NCI-H2029 (cell line): ENCODE measurements around the gene INSM2.

Experiments used
- DNase-seq: peaks from one replicate; lab custom pipeline; 2025; lab: John Stamatoyannopoulos, UW

INSM2 gene

DNA sequence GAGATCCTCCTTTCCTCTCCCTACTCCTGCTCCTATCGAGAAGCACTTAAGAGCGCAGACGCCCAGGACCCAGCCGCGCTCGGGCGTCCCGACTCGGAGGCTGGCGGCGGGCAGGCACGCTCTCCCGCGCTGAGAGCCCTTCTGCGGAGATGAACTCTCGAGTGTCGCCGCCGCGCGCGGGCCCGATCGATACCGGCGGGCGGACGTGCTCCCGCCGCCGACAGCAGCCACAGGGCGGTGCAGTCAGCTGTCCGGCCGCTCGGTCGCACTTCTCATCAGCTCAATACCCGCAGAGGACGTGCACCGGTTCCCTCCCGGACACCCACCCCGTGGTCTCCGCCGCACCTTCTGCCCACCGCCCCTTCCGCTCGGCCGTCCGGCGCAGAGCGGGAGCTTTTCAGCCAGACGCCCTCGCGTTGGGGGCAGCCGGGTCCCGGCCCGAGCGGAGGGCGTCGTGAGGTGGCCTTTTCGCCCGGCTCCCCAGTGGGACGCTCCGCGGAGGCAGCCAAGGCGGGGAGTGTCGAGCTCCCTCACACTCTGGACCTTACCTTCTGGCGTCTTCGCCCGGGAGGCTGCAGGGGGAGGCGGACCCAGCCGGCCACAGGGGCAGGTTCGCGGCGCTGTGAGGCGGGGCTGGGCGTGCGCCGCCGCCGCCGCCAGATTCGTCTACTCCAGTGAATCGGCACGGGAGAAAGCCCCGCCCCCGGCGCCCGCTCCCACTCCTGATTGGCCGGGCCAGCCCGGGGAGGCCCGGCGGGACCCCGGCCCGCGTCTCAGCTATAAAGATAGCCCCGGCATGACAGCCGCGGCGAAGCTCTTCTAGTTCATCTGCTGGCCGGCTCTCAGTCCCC is at the start of gene INSM2:
Gene INSM2, plus strand, starts transcription at position 808 of the 851 bp plus-strand sequence. CDS start 89 bp downstream, outside the sequence.
- peak; percentile 100 for DNase-seq

DNA sequence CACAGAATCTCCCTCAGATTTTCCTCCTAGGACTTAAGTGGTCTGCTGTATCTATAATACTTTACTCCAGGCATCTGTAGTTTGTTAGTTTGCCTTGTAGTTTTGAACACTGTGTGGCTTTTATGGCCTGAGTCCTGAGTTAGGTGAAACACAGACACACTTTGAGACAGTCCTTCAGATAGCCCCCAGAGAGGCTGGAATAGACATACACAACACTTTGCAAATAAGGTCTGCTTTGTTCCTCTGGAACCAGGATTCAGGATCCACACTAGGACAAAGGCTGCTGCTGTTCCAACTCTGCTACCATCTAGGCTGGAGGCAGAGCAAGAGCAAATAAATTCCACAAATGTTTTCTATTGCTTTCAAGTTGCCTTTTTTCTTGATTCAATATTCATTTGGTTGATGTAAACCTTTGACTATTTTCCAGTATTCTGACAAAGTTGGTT is 41.4 kb upstream of the INSM2 start:
- DNase-seq = no peak

GRCh38 chr14:35495278-35495677 is 38.7 kb upstream of the INSM2 start:
- DNase-seq = no peak

DNA sequence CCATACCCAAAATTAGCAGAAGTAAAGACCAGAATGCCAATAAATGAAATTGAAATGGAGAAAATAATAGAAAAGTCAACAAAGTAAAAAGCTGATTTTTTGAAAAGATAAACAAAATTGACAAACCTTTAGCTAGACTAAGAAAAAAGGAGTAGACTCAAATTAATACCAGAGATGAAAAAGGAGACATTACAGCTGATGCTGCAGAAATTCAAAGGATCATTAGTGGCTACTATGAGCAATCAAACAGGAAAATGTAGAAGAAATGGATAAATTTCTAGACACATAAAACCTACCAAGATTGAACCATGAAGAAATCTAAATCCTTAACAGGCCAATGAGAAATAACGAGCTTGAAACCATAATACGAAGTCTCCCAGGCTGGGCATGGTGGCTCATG is 34.8 kb upstream of the INSM2 start:
- DNase-seq = no peak

DNA sequence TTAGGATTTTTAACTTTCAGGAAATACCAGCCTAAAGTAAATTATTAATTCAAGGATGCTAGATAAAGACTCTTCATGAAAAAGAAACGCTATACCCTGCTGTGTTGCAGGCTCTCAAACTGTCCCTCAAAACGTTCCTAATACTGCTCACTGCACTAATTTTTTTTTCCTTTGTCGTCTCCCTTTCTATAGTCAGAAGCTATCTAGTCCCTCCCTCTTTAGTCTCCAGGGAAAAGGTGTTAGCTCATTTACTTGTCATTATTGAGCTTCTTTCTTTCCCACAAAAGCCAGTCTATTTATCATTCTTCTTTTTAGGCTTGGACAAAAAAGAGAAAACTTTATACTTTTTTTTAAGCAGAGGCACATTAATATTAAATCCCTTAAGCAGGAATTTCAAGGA is 30.3 kb upstream of the INSM2 start:
- DNase-seq = no peak

- no peak for DNase-seq
These were observed 29.7 kb upstream of the INSM2 start for GRCh38 chr14:35504260-35504659.

DNA sequence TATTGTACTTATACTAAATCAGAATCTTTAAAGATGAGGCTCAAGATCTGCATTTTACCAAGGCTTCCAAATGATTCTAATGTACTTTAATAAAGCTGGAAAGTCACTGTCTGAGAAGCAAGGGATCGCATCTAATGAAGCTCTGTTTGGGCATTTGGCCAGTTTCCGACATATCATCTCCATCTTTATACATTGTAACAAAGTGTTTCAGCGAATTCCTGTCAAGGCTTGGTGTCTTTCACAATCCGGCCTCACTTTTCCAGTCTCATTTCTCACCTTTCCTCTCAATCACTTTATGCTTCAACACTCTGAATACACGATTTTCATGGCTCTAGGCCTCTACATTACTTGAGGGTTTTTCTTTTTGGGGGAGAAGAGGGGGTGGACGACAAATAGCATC is 27.5 kb upstream of the INSM2 start:
- DNase-seq = no peak

DNA sequence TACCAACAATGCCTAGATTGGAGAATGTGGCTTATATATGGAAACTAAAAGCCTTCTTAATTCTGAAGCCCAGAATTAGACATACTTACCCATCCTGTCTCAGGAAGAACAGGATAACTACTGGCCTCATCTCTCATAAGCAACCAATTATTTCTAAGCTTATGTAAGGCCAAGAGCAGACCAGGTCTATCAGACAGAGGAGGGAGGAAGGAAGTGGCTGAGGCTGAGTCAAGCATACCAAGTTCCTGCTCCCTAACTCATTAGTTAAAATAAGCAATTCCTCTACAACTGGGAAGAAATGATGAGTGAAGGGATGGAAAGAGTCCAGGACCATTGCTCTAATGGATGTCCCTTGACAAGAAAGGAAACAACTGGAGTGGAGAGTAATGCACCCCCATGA is 27.0 kb upstream of the INSM2 start:
- no peak for DNase-seq

DNA sequence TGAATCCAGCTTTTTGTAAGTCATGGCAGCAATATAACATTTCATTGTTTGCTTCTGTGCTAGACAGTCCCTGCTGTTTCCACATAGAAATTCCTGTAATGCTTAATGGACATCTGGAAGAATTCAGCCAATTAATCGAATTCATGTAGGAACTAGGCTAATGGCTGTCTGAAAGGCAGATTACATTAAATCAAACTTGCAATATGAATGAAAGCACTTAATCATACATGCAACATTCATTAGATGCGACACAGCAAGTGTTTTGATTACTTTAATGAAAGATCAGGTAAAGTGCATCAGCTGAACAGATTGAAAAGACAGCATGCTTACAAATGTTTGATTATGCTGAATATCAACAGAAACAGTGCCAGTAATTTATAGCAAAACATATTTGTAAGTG is 24.1 kb upstream of the INSM2 start:
- no peak for DNase-seq

GRCh38 chr14:35512765-35513164 is 21.2 kb upstream of the INSM2 start:
- no peak for DNase-seq

GRCh38 chr14:35515916-35516315 is 18.0 kb upstream of the INSM2 start:
- DNase-seq = no peak

- no peak for DNase-seq
These were observed 14.0 kb upstream of the INSM2 start for GRCh38 chr14:35519986-35520385.

DNA sequence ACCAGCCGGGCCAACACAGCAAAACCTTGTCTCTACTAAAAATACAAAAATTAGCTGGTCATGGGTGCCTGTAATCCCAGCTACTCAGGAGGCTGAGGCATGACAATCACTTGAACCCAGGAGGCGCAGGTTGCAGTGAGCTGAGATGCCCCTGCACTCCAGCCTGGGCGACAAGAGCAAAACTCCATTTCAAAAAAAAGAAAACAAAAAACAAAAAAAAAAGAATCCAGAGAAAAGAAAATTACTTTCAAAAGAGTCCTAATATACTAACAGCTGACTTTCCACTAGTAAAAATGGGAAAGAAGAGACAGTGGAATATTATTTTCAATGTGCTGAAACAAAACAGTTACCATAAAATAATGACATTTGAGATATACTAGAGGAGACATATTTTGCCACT is 8.3 kb upstream of the INSM2 start:
- no peak for DNase-seq

DNA sequence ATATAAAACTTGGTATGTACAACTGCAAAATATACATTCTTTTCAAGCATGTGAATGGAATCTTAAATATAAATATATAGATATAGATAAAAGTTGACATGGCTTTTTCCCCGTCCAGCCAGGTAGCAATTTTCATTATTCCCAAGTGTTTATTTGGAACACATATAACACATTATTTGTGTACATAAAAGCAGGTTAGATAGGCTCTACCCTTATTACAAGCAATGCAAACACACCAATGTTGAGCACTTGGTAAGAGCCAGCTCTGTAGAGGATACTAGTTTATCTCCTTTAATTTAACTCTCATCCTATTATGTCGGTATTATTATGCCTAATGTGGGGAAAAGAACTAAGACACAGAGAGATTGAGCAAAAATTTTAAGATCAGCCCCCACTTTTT is 7.0 kb upstream of the INSM2 start:
- DNase-seq = peak; percentile 70

GRCh38 chr14:35531960-35532747 is 1.8 kb upstream of the INSM2 start:
- DNase-seq = no peak

- DNase-seq = no peak
These were observed 1.1 kb upstream of the INSM2 start for GRCh38 chr14:35532783-35533356.

GRCh38 chr14:35534208-35534872 is 376 bp downstream of the INSM2 start:
- DNase-seq = peak; percentile 72

- peak; percentile 75 for DNase-seq
These were observed 1.0 kb downstream of the INSM2 start for GRCh38 chr14:35534873-35535482.

GRCh38 chr14:35535483-35536112 is 1.6 kb downstream of the INSM2 start:
- DNase-seq = peak; percentile 79

DNA sequence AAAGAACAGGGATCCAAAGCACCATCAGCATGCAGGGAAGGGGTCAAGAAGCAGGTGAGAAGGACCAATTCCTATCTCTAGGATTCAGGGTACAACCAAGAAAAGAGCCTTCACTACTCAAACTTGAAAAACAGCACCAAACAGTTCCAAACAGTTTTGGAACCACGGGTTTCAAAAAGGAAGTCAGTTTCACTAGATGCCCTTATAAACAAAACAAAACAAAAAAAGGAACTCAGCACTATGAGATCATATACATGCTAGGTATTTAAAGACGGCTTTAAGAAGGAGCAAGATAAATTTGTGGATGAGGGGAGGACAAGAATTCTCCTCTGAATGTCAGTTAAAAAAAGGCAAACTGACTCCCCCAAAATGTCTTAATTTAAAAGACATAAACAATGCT is 6.0 kb downstream of the INSM2 start:
- no peak for DNase-seq

- no peak for DNase-seq
These were observed 9.0 kb downstream of the INSM2 start for GRCh38 chr14:35543006-35543405.
